NOMO-1 treated with dmso at 0.1 percent for 144 hours (cell line): ENCODE results near the gene ASTN2.

Experiments used
- DNase-seq: peaks from one replicate; lab custom pipeline; 2025; ENCODE audit not compliant: unreplicated experiment; lab: John Stamatoyannopoulos, UW

The ASTN2 gene

GRCh38 chr9:117414906-117415331, at the start of gene ASTN2:
Gene ASTN2, minus strand, starts transcription at chr9:117415057. Its CDS starts 119 bp downstream, at chr9:117414938.
- DNase-seq = no peak

DNA sequence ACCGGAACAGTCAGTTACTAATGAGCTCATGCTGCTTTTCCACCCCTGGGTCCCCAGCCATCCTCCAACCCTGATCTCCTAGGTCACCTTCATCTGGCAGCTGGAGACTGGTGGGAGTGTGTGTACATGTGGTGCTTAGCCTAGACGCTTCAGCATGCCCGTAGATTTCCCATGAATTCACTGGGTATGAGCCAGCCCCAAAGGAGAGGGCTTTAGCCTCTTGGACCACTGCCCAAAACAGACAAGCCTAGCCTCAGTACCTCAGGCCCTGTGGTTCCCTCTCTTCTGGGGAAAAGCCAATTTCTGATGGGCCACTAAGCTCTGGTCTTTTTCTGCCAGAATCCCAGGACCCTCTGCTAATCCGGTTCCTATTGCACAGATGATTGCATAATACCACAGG, 48.0 kb upstream of the ASTN2 start:
- DNase-seq = no peak

DNA sequence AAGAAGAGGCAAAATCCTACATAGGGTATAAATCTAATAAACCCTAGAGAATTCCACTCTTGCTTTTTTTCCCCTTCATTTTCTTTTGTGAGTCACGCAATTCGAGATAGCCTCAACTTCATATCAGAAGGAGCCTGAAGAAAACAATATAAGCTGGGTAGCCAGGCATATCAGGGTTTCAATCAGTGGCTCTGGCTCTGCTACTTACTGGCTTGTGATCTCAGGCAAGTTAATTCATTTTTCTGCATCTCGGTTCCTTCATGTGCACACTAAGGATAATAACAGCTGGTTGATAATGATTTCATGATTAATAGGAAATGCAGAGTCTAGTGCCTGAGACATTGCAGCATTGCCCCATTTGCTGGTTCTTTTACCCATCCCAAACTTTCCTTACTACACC, 46.5 kb upstream of the ASTN2 start:
- DNase-seq = no peak

DNA sequence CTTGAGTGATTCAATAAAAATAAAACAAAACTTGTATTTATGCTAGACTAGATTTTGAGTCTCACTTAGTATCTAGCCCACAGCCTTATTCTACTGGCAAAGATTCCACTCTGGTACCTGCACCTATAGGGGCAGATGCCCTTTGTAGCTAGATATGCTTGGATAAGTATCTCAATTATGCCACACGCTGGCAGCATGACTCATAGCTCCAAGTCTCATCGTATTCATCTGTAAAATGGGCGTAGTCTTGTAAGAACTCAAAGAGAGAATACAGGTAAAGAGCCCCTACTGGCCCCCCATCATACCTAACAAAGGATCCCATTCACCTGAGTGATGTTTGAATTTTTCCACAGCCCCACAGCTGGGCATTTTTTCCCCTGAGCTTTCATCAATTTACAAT, 45.9 kb upstream of the ASTN2 start:
- no peak for DNase-seq

GRCh38 chr9:117459913-117460312, 45.1 kb upstream of the ASTN2 start:
- DNase-seq = no peak

DNA sequence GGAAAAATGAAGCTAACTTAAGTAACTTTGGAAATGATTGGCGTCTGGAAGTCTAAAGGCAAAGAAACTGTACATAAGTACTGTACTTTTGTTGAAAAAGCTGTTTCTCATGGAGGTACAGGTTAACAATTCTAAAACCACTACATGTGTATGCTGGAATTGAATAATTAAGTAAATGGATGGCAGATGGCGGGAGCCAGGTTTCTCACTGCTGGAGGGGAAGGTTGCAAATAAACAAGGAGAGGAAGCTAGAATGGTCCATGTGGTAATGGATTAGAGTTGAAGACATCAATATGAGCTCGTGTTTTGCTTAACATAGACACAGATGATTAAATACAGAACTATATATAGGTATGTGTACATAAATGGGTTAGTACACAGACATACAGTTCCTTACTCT, 43.2 kb upstream of the ASTN2 start:
- DNase-seq = no peak

GRCh38 chr9:117454711-117455110, 39.9 kb upstream of the ASTN2 start:
- DNase-seq = no peak

GRCh38 chr9:117453737-117454136, 38.9 kb upstream of the ASTN2 start:
- no peak for DNase-seq

DNA sequence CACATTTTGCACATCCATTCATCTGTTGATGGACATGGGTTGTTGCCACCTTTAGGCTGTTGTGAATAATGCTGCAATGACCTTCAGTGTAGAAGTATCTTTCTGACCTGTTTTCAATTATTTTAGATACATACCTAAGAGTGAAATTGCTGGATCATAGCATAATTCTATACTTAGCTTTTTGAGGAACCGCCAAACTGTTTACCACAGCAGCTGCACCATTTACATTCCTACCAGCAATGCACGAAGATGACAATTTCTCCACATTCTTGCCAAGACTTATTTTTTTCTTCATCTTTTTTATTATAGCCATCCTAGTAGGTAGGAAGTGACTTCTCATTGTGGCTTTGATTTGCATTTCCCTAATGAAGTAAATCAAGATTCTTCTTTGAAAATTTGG, 36.5 kb upstream of the ASTN2 start:
- no peak for DNase-seq

- no peak for DNase-seq
These were observed 33.2 kb upstream of the ASTN2 start for GRCh38 chr9:117448066-117448465.

GRCh38 chr9:117445631-117446030, 30.8 kb upstream of the ASTN2 start:
- DNase-seq = no peak

DNA sequence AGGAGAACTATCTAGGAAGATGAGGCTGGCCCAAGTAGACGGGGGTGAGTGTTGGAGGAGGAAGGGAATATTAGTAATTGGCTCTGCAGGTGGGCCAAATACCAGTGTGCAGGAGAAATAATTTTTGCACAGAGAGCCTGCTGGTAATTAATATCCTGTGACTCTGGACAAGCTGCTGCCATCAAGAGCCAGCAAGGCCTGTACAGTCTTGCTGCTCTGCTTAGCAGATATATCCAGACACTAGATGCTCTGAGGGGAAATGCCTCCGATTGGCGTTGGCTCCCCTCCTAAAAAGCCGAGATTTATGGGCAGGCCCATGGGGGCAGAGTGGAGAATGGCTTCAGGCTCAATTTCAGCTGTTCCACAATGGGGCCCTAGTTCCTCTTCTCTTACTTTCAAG, 29.6 kb upstream of the ASTN2 start:
- DNase-seq = no peak

- no peak for DNase-seq
These were observed 22.4 kb upstream of the ASTN2 start for GRCh38 chr9:117437283-117437682.

GRCh38 chr9:117435630-117436261, 20.9 kb upstream of the ASTN2 start:
- DNase-seq = no peak

DNA sequence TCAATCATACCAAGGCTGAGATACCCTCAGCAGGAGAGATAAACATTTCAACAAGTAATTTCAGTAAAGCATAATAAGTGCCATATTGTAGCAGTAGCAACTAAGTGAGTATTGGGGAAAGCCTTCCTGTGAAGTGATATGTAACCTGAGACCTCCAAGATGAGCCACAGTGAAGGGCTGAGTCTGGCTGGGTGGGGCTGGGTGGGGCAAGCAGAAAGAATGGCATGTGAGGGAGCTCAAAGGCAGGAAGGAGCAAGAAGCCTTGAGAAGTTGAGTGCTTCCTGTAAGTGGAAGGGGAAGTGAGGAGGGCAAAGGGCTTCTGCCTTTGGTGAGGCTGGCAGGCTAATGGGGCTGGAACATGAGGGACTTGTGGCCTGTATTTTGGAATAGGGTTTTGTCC, 19.7 kb upstream of the ASTN2 start:
- DNase-seq = no peak

DNA sequence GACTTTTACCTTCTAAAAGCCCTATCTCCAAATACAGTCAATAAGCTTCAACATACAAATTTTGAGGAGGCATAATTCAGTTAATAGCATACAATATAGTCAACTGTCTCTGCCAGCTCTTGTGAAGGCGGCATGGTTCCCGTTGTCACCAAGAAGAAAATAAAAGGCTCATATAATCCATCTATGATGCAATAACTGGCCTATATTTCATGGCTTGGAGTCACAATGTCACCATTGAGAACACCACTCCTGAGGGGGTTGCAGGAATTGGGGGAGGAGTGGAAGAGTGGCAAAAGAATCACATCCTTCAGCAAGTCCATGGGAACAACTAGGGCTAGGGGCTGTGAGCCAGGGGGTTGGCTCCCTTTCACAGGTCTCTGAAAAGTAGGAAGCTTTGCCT, 16.0 kb upstream of the ASTN2 start:
- DNase-seq = no peak

DNA sequence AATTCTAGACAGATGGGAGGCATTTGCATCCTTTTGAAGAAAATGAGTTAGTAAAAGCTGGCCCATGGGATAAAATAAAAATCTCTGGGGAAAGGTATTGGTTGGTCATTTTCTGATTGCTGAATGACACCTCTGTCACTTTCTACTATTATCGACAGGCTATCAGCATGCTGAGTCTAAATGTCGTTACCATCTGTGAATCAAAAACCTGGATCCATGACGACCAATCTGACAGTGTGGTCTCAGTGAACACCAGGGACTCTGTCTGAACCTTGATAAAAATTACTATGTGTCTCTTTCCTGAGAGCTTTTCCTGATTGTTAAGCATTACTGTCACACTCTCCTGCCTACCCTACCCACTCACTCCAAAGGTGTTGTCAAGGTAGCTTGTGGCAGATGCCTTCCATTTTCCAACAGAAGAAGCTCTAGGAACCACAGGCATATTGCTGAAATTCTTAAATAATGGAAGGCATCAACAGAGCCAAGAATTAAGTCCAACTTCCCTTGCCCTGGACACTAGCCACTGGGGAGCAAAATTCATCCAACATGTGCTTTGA, 12.6 kb upstream of the ASTN2 start:
- no peak for DNase-seq

DNA sequence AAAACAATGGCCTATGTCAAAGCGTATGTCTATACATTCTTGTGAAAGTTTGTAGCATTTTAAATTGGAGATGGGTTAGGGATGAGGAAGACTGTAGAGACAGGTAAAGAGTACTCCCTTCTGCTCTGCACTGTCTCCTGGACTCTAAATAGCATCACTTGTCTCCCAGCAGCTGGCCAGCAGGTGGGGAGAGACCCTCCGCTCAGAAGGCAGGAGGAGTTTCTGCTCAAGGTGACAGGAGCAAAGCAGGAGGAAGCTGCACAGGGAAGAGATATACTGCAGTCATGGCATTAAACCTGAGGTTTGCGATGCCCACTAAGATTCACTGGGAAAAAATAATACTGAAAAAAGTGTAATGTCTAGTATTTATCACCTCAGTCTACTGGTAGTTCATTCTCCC, 10.7 kb upstream of the ASTN2 start:
- no peak for DNase-seq

DNA sequence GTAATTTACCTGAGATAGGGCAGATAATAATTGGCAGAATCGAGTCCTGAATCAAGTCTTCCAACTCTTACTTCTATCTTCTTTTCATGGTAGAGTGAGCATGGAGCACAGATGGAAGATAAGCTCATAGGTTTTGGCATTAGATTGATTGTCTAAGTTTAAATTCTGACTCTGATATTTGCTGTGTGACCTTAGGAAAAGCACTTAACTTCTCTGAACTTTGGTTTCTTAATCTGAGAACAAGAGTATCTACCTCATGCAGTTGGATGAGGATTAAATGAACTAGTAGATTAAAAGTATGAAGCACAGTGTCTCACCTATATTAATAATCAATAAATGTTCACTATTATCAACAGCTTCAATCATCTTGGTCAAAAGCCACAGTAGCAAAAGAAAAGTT, 9.4 kb upstream of the ASTN2 start:
- DNase-seq = no peak

GRCh38 chr9:117418111-117418510, 3.3 kb upstream of the ASTN2 start:
- DNase-seq = no peak

DNA sequence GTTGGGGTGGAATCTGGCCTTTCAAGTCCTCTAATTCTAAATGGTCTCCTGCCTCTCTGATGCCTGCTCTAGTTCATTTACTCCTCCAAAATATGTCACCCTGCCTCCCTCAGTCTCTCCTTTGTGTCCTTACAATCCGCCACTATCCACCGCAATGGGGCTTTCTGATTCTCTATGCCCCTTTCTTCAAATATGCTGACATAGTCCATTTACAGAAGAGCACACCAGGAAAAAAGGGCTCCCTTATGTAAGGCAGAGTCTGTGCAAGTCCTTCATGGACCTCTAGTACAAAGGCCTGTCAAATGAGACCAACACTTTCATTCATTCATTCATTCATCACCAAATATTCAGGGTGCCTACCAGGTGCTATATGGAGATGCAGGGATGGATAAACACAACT, 2.0 kb upstream of the ASTN2 start:
- no peak for DNase-seq

- no peak for DNase-seq
These were observed 579 bp upstream of the ASTN2 start for GRCh38 chr9:117415358-117415914.
